ENCODE results near the gene MEIOC.

DNA sequence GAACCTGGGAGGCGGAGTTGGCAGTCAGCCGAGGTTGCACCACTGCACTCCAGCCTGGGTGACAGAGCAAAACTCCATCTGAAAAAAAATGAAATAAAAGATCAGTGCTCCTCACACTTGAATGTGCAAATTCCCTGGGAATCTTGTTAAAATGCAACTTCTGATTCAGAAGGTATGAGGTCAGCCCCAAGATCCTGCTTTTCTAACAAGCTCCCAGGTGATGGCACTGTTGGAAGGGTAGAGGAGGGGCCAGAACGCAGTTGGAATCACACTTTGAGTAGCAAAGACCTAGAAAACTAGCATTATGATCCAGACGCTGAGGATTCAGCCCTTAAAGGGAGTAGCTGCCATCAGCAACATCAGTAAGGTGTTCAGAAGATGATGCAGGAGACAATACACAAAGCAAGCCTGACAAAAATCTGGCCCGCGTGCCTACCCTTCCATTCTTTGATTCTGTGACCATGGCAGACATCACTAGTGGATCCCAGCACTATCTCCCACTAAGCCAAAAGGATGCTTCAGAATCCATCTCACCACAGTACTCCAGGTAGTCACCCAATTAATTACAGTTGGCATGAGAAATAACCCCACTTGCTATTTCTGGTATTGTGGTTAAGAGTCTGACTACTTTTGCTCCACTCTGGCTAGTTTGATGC is 33.1 kb upstream of the MEIOC start:
- TF ChIP-seq, protein P1, sequence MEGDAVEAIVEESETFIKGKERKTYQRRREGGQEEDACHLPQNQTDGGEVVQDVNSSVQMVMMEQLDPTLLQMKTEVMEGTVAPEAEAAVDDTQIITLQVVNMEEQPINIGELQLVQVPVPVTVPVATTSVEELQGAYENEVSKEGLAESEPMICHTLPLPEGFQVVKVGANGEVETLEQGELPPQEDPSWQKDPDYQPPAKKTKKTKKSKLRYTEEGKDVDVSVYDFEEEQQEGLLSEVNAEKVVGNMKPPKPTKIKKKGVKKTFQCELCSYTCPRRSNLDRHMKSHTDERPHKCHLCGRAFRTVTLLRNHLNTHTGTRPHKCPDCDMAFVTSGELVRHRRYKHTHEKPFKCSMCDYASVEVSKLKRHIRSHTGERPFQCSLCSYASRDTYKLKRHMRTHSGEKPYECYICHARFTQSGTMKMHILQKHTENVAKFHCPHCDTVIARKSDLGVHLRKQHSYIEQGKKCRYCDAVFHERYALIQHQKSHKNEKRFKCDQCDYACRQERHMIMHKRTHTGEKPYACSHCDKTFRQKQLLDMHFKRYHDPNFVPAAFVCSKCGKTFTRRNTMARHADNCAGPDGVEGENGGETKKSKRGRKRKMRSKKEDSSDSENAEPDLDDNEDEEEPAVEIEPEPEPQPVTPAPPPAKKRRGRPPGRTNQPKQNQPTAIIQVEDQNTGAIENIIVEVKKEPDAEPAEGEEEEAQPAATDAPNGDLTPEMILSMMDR (IDR thresholded peaks at IDR 0.05): no peak
- TF ChIP-seq POLR2A (IDR thresholded peaks at IDR 0.05): no peak

All from testis (tissue), 2 donors.